Endodermal cell (in vitro differentiated cells): Measurements from ENCODE around the gene ADAMTS15. TPM values are rescaled to one million over a fixed set of nuclear protein-coding genes. Genes with fewer than 3 reads are reported as not detected.

Experiments
- DNase-seq: peaks from one replicate; pipeline ENCODE4 v3.0.0-alpha.2; 2017
- H3K27ac ChIP-seq: 2 replicates; pipeline ENCODE4 v1.5.1; 2013; ENCODE audit warnings: mild to moderate bottlenecking, low read depth, low read length, moderate library complexity
- H3K27me3 ChIP-seq: 2 replicates; pipeline ENCODE4 v1.6.1; 2013; ENCODE audit warnings: mild to moderate bottlenecking, low read length, moderate library complexity; ENCODE audit not compliant: insufficient read depth, control insufficient read depth, poor library complexity, severe bottlenecking
- H3K36me3 ChIP-seq: 2 replicates; pipeline ENCODE4 v1.7.0; 2013; ENCODE audit warnings: mild to moderate bottlenecking, low read length, moderate library complexity; ENCODE audit not compliant: control insufficient read depth, insufficient read depth
- H3K4me1 ChIP-seq: one replicate; pipeline ENCODE4 v1.7.0; 2013; ENCODE audit warnings: low read length; ENCODE audit not compliant: control insufficient read depth, insufficient read depth
- H3K4me3 ChIP-seq: 2 replicates; pipeline ENCODE4 v1.5.1; 2013; ENCODE audit warnings: mild to moderate bottlenecking, low read length, moderate library complexity
- H3K9ac ChIP-seq: 2 replicates; pipeline ENCODE4 v1.6.1; 2013; ENCODE audit warnings: mild to moderate bottlenecking, low read length, moderate library complexity; ENCODE audit not compliant: poor library complexity, severe bottlenecking; ENCODE audit errors: extremely low read depth
- H3K9me3 ChIP-seq: 2 replicates; pipeline ENCODE4 v1.6.1; 2013; ENCODE audit warnings: mild to moderate bottlenecking, low read length, moderate library complexity; ENCODE audit not compliant: control insufficient read depth
- H3K27ac Mint-ChIP-seq: 2 replicates; pipeline ENCODE4 v1.8.0; 2020; ENCODE audit warnings: mixed read lengths
- H3K27me3 Mint-ChIP-seq: 2 replicates; pipeline ENCODE4 v1.8.0; 2021; ENCODE audit warnings: mild to moderate bottlenecking, mixed read lengths; ENCODE audit not compliant: insufficient read depth
- H3K36me3 Mint-ChIP-seq: 2 replicates; pipeline ENCODE4 v1.8.0; 2020; ENCODE audit warnings: low read depth, mixed read lengths
- H3K4me1 Mint-ChIP-seq: 2 replicates; pipeline ENCODE4 v1.8.0; 2020; ENCODE audit warnings: mixed read lengths
- H3K4me3 Mint-ChIP-seq: 2 replicates; pipeline ENCODE4 v1.8.0; 2020; ENCODE audit warnings: mild to moderate bottlenecking, moderate library complexity, mixed read lengths
- H3K9me3 Mint-ChIP-seq: 2 replicates; pipeline ENCODE4 v1.8.0; 2020; ENCODE audit warnings: mild to moderate bottlenecking, mixed read lengths
- WGBS, 2 experiments: methylation state at CpG; one replicate each; pipeline versions ENCODE4 v1.1.5 to v1.1.7; 2013; ENCODE audit warnings: missing lambda C conversion rate in 2 of 2, mixed read lengths in 1 of 2; ENCODE audit not compliant: insufficient coverage in 1 of 2, insufficient read length in 1 of 2; 5-methylcytosine and 5-hydroxymethylcytosine counted together
- total RNA-seq, 2 donors: library from RNA; stranded (reverse); fragmentation: NEBNext Ultra II Directional in 1 of 2; extraction: Animal tissue kit (Norgen Biotek cat#: 25700) in 1 of 2; gene quantifications; 2 replicates in 1 of 2; 3 replicates in 1 of 2; pipeline ENCODE4 v1.2.1, GENCODE V29; 2021
- TF ChIP-seq, protein P1 (sequence below): fragments of 200-600 bp; sonication (generic); conservative IDR thresholded peaks from 2 replicates; pipeline ENCODE4 v1.5.0; 2021; ENCODE audit warnings: antibody characterized with exemption, mild to moderate bottlenecking

Gene ADAMTS15
- total RNA-seq, 2 donors from 2014 or later: 0.27 to 1.0 TPM

DNA sequence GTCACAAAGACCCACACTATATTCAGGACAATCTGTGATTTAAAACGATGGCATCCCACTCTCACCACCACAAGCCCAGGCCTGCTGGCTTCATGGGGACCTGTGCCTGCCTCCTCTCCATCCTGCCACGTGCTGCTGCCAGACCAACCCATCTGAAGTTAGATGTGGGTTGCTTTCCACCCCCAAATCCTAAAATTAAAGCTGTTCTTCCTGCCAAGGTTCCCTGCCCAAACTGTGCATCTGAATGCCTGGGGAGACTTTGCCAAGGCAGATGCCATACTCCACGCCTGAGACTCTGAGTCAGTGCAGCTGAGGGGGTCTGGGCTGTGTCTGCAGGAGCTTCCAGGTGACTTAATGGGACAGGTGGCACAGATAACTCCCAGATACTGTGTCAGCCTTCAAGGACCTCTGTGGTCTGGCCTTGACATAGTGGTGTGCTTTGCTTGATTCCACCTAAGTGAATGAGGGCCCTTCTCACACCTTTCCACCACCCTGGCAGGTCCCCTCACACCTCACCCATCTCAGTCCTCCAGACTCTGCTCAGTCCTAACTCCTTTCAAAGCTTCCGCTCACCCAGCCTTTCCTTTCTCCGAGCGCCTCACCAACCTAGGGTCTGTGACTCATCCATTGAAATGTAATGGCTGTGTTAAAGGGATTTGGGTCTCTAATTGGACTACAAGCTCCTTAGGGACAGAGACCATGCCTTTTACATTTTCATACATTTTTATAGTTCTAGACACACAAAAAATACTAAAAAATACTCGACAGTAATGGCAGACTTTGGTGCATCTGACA, 38.7 kb upstream of the ADAMTS15 start:
- Mint-ChIP-seq H3K9me3 (no peaks in the 10 kb centered on the region), H3K27me3 (peaks cover 1% of the 10 kb centered on the region), H3K4me3 (no peak overlapping the region), H3K4me1 (peaks cover 7% of the 10 kb centered on the region), H3K27ac (no peak overlapping the region), H3K36me3 (peaks cover 1% of the 10 kb centered on the region)
- Histone ChIP-seq H3K4me1 (no peaks in the 10 kb centered on the region), H3K36me3 (no peaks in the 10 kb centered on the region), H3K27ac (no peak overlapping the region), H3K4me3 (no peak overlapping the region), H3K9ac (no peak overlapping the region), H3K27me3 (no peaks in the 10 kb centered on the region), H3K9me3 (no peaks in the 10 kb centered on the region)
- DNase-seq: peak; percentile 66
- WGBS, 2 experiments: 78 to 95% methylated on average over 3 to 7 of the region's 7 CpGs
- TF ChIP-seq, protein P1, sequence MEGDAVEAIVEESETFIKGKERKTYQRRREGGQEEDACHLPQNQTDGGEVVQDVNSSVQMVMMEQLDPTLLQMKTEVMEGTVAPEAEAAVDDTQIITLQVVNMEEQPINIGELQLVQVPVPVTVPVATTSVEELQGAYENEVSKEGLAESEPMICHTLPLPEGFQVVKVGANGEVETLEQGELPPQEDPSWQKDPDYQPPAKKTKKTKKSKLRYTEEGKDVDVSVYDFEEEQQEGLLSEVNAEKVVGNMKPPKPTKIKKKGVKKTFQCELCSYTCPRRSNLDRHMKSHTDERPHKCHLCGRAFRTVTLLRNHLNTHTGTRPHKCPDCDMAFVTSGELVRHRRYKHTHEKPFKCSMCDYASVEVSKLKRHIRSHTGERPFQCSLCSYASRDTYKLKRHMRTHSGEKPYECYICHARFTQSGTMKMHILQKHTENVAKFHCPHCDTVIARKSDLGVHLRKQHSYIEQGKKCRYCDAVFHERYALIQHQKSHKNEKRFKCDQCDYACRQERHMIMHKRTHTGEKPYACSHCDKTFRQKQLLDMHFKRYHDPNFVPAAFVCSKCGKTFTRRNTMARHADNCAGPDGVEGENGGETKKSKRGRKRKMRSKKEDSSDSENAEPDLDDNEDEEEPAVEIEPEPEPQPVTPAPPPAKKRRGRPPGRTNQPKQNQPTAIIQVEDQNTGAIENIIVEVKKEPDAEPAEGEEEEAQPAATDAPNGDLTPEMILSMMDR: no peak

DNA sequence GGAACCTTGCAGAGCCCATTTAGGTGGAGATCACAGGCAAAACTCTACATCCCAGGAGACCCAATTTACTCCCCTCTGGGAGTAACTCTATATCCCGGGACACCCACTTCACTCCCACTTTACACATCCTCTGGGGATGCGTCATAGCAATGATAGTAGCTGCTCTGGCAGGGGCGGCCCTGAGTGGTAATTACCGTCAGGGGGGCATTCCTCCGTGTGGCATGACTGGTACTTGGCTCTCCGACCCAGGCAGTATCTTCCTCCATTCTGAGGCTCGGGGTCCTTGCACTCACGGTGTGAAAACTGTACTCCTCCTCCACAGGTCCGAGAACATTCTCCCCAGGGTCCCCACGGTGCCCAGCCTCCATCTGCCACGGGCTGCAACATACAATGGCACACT, 37.2 kb upstream of the ADAMTS15 start:
- Mint-ChIP-seq H3K9me3 (no peaks in the 10 kb centered on the region), H3K4me1 (peaks cover 5% of the 10 kb centered on the region), H3K27ac (no peak overlapping the region), H3K27me3 (peaks cover 1% of the 10 kb centered on the region), H3K36me3 (peaks cover 1% of the 10 kb centered on the region), H3K4me3 (no peak overlapping the region)
- H3K9me3 ChIP-seq: no peaks in the 10 kb centered on the region
- no peaks in the 10 kb centered on the region for H3K4me1 ChIP-seq
- H3K9ac ChIP-seq: no peak overlapping the region
- H3K36me3 ChIP-seq: no peaks in the 10 kb centered on the region
- DNase-seq: peak; percentile 68
- H3K27me3 ChIP-seq: no peaks in the 10 kb centered on the region
- 88 to 89% methylated on average over 11 of the region's 11 CpGs for WGBS, 2 experiments
- H3K27ac ChIP-seq: no peak overlapping the region
- no peak overlapping the region for H3K4me3 ChIP-seq
- TF ChIP-seq, protein P1: no peak

DNA sequence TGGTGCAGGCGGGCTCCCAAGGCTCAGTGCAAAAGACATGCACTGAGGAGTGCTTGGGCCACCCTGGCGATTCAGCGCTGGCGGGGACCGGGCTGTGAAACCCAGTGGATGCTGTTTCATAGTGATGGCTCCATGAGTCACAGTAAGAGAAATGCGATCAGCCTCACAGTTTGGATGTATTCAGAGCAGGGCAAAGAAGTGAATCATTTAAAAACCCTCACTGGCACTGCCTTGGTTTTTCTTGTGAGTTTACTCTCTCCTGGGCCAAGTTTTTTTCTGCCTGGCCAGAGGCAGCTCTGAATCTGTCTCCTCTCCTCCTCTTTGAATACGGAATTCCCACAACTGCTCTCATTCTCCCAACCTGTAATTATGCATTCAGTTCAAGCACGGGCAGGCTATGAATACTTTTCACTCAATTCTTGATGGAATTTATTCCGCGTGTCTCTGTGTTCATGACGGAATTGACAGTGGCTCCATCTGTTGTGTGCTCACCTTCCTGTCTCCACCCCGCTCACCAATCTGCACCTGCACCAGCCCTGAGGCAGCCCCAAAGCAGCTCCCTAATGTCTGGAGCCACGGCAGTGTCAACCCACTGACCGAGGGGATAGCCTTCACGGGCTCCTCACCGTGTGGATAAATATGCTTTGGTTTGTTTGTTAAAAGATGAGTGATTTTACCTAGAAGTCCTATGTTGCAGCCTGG, 34.9 kb upstream of the ADAMTS15 start:
- Mint-ChIP-seq H3K4me1 (peaks cover 5% of the 10 kb centered on the region), H3K36me3 (peaks cover 1% of the 10 kb centered on the region), H3K27ac (no peak overlapping the region), H3K4me3 (no peak overlapping the region), H3K9me3 (no peaks in the 10 kb centered on the region), H3K27me3 (peaks cover 1% of the 10 kb centered on the region)
- TF ChIP-seq, protein P1: no peak
- H3K27ac ChIP-seq: no peak overlapping the region
- H3K4me1 ChIP-seq: no peaks in the 10 kb centered on the region
- H3K36me3 ChIP-seq: no peaks in the 10 kb centered on the region
- WGBS, 2 experiments: 85 to 88% methylated on average over 11 to 16 of the region's 16 CpGs
- no peak overlapping the region for H3K4me3 ChIP-seq
- no peaks in the 10 kb centered on the region for H3K27me3 ChIP-seq
- no peak for DNase-seq
- no peaks in the 10 kb centered on the region for H3K9me3 ChIP-seq
- H3K9ac ChIP-seq: no peak overlapping the region
